HepG2 (cell line): Measurements from ENCODE around the gene RELB. TPM values are rescaled to one million over a fixed set of nuclear protein-coding genes. Genes with fewer than 3 reads are reported as not detected.

Source experiments
- ATAC-seq: fragments of 200-7000 bp; cut with Tn5 transposase; 3 replicates; pipeline ENCODE4 v1.9.1; 2020; ENCODE audit warnings: mild to moderate bottlenecking, moderate library complexity
- BruUV-seq: library from RNA; stranded (reverse); fragments of 400-500 nt; replicated peaks from 2 replicates; lab custom pipeline; 2021; lab: Mats Ljungman, UMichigan
- CTCF ChIA-PET: fragments of 300-600 bp; formaldehyde crosslinking; extraction: SDS; loops from one replicate; lab custom pipeline; 2021; ENCODE audit warnings: low total read pairs, inconsistent platforms, low intra/inter-chr PET ratio; lab: Yijun Ruan, JAX
- POLR2A ChIA-PET: fragments of 350-600 bp; sonication (Branson Sonifier 250); formaldehyde crosslinking; loops from one replicate; lab custom pipeline; 2020; ENCODE audit warnings: antibody characterized with exemption, inconsistent platforms; lab: Yijun Ruan, JAX
- DNase-seq: peaks from one replicate; pipeline ENCODE4 v3.0.0-alpha.2; 2015; ENCODE audit warnings: low spot score
- FAIRE-seq: peaks from 3 replicates; lab custom pipeline; 2011; peaks lifted over from hg19 to GRCh38; lab: Jason Lieb, UNC
- H2AFZ ChIP-seq: one replicate; pipeline ENCODE4 v1.6.1; 2011; ENCODE audit warnings: low read length, inconsistent platforms
- H3K27ac ChIP-seq: fragments of 300-600 bp; 3 replicates; pipeline ENCODE4 v1.8.0; 2011; ENCODE audit warnings: mixed run types, mild to moderate bottlenecking, mixed read lengths, low read length, inconsistent platforms; ENCODE audit not compliant: insufficient read depth; ENCODE audit errors: extremely low read length
- H3K27me3 ChIP-seq, 2 experiments: fragments of 200-600 bp in 1 of 2; 2 replicates in 1 of 2; 3 replicates in 1 of 2; pipeline versions ENCODE4 v1.6.0 to v1.8.0; 2011; ENCODE audit warnings: low read length in 2 of 2, mild to moderate bottlenecking in 2 of 2, moderate library complexity in 2 of 2, inconsistent platforms in 1 of 2; ENCODE audit not compliant: insufficient read depth in 2 of 2, control insufficient read depth in 1 of 2
- H3K36me3 ChIP-seq, 2 experiments: fragments of 200-600 bp in 1 of 2; replicated peaks in 1 of 2; 2 replicates in 1 of 2; 3 replicates in 1 of 2; pipeline versions ENCODE4 v1.5.1 to v1.8.0; 2011; ENCODE audit warnings: low read length in 2 of 2, inconsistent platforms in 1 of 2; ENCODE audit not compliant: insufficient read depth in 2 of 2, control insufficient read depth in 1 of 2
- H3K4me1 ChIP-seq: 2 replicates; pipeline ENCODE4 v1.5.1; 2012; ENCODE audit warnings: low read length, inconsistent platforms; ENCODE audit not compliant: insufficient read depth
- H3K4me2 ChIP-seq: 2 replicates; pipeline ENCODE4 v1.6.0; 2011; ENCODE audit warnings: low read depth, low read length, inconsistent platforms
- H3K4me3 ChIP-seq, 3 experiments: fragments of 200-600 bp in 1 of 3; sonication (generic), shearing (Covaris generic) in 1 of 3; replicated peaks in 1 of 3; 2 replicates each; pipeline ENCODE4 v1.5.1; 2011 to 2016; ENCODE audit warnings: low read length in 3 of 3, inconsistent platforms in 2 of 3, low read depth in 2 of 3, mild to moderate bottlenecking in 2 of 3, control low read depth in 1 of 3, mixed read lengths in 1 of 3; ENCODE audit not compliant: insufficient read depth in 1 of 3
- H3K79me2 ChIP-seq: one replicate; pipeline ENCODE4 v1.6.1; 2011; ENCODE audit warnings: low read length, inconsistent platforms; ENCODE audit not compliant: insufficient read depth
- H3K9ac ChIP-seq: 2 replicates; pipeline ENCODE4 v1.6.0; 2011; ENCODE audit warnings: mild to moderate bottlenecking, low read depth, low read length, inconsistent platforms; ENCODE audit not compliant: insufficient read depth
- H3K9me3 ChIP-seq: 2 replicates; pipeline ENCODE4 v1.5.1; 2012; ENCODE audit warnings: mild to moderate bottlenecking, low read length
- H4K20me1 ChIP-seq: 2 replicates; pipeline ENCODE4 v1.6.0; 2011; ENCODE audit warnings: inconsistent platforms, mild to moderate bottlenecking, low read length, moderate library complexity; ENCODE audit not compliant: insufficient read depth
- AHR ChIP-seq: IDR thresholded peaks from 2 replicates; pipeline ENCODE4 v1.6.1; 2018; ENCODE audit warnings: missing genetic modification reagents, missing compliant biosample characterization
- FOSL2 ChIP-seq: sonication (generic); formaldehyde crosslinking; IDR thresholded peaks from 2 replicates; pipeline ENCODE4 v1.4.0; 2020; ENCODE audit warnings: missing genetic modification reagents
- SOX5 ChIP-seq: IDR thresholded peaks from 2 replicates; pipeline ENCODE4 v1.6.1; 2016; ENCODE audit warnings: borderline replicate concordance
- ZBTB7B ChIP-seq: sonication (generic); formaldehyde crosslinking; IDR thresholded peaks from 2 replicates; pipeline ENCODE4 v1.4.0; 2020; ENCODE audit warnings: missing genetic modification reagents
- ZEB1 ChIP-seq: IDR thresholded peaks from 2 replicates; pipeline ENCODE4 v1.6.1; 2012; ENCODE audit warnings: mild to moderate bottlenecking, low read depth, inconsistent platforms; ENCODE audit not compliant: insufficient replicate concordance
- ZNF235 ChIP-seq: sonication (generic); formaldehyde crosslinking; IDR thresholded peaks from 2 replicates; pipeline ENCODE4 v1.8.1; 2023; ENCODE audit warnings: mild to moderate bottlenecking, missing genetic modification reagents, borderline replicate concordance
- ZNF713 ChIP-seq: sonication (generic); formaldehyde crosslinking; IDR thresholded peaks from 2 replicates; pipeline ENCODE4 v1.4.0; 2020; ENCODE audit warnings: mild to moderate bottlenecking, missing genetic modification reagents
- ZNF720 ChIP-seq: sonication (generic); formaldehyde crosslinking; IDR thresholded peaks from 2 replicates; pipeline ENCODE4 v1.4.0; 2020; ENCODE audit warnings: missing genetic modification reagents
- ZNF790 ChIP-seq: sonication (generic); formaldehyde crosslinking; IDR thresholded peaks from 2 replicates; pipeline ENCODE4 v1.8.0; 2022; ENCODE audit warnings: missing genetic modification reagents, mild to moderate bottlenecking, borderline replicate concordance
- ZSCAN22 ChIP-seq: sonication (generic); formaldehyde crosslinking; IDR thresholded peaks from 2 replicates; pipeline ENCODE4 v1.4.0; 2020; ENCODE audit warnings: mild to moderate bottlenecking, missing genetic modification reagents
- WGBS: methylation state at CpG from one replicate; pipeline ENCODE4 v1.1.6; 2017; ENCODE audit warnings: low lambda C conversion rate; 5-methylcytosine and 5-hydroxymethylcytosine counted together
- in situ Hi-C: cut with HindIII; loops from 2 replicates; pipeline ENCODE4 v1.10.0; 2017; ENCODE audit warnings: low pct_unique_long_range_greater_than_20kb; ENCODE audit not compliant: extremely low pct_ligation_motif_present
- intact Hi-C: fragments of 100-400 bp; cut with micrococcal nuclease; formaldehyde crosslinking; loops from one replicate; pipeline ENCODE4 v1.10.0; 2022; ENCODE audit not compliant: unreplicated experiment
- polyA plus RNA-seq, 8 experiments: library from polyadenylated mRNA; depleted of rRNA in 3 of 8; stranded (reverse) in 7 of 8; unstranded in 1 of 8; fragments of >200 nt; fragmentation: Illumina TruSeq in 4 of 8; extraction: Trizol in 4 of 8; gene quantifications; 2 replicates each; pipeline versions ENCODE4 v1.2.1 to v1.2.3, GENCODE V29; 2011 to 2016; ENCODE audit warnings: low read depth in 4 of 8, missing spikeins in 1 of 8, mixed read lengths in 1 of 8; ENCODE audit not compliant: insufficient read depth in 1 of 8
- total RNA-seq, 5 experiments: library from RNA; depleted of rRNA; stranded (reverse); fragments of >200 nt; fragmentation: Illumina TruSeq; extraction: Trizol; gene quantifications; 2 replicates each; pipeline ENCODE4 v1.2.3, GENCODE V29; 2016; ENCODE audit warnings: low read depth in 1 of 5
- TF ChIP-seq, protein P1 (sequence below): IDR thresholded peaks from 2 replicates; pipeline ENCODE4 v1.6.1; 2016; ENCODE audit warnings: missing biosample characterization, missing genetic modification reagents, low read depth
- TF ChIP-seq, protein P2 (sequence below): sonication (generic); formaldehyde crosslinking; IDR thresholded peaks from 2 replicates; pipeline ENCODE4 v1.5.0; 2020; ENCODE audit warnings: missing genetic modification reagents

RELB gene
- total and polyA plus RNA-seq, 2 of the 13 experiments (the other 11 are each of a cell fraction or from before 2014, with no cell fraction given): 1.9 to 3.5 TPM

DNA sequence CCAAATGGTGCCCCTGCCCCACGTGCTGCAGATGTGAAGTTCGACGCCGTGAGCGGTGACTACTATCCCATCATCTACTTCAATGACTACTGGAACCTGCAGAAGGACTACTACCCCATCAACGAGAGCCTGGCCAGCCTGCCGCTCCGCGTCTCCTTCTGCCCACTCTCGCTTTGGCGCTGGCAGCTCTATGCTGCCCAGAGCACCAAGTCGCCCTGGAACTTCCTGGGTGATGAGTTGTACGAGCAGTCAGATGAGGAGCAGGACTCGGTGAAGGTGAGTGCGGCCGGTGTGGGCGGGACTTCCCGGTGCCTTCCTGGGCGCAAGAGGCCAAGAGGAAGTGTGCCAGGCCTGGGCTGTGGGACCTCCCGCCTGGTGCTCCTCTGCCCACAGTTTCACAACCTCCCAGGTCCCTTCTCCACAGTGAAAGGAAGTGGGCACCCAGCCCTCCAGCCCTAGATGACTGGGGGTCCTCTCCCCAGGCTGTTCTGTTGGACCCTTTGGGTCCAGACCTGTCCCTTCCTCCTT, 14.1 kb upstream of the RELB start:
- intact Hi-C loops: no loop called here
- no peak for FAIRE-seq
- in situ Hi-C loops: no loop called here
- no peak overlapping the region for H3K9ac ChIP-seq
- H3K4me1 ChIP-seq: no peaks in the 10 kb centered on the region
- H3K4me3 ChIP-seq: no peak overlapping the region
- CTCF ChIA-PET: no interaction called here
- no peak for ATAC-seq
- DNase-seq: no peak
- no peaks in the 10 kb centered on the region for H3K27me3 ChIP-seq
- BruUV-seq: no TSS peak
- no peaks in the 10 kb centered on the region for H3K79me2 ChIP-seq
- H3K4me2 ChIP-seq: no peak overlapping the region
- peaks cover 15 to 66% of the 10 kb centered on the region in 2 experiments; a peak in 4 of 5 replicates for H3K36me3 ChIP-seq
- TF ChIP-seq SOX5 (CRISPR knock-in tag): no peak
- no peak for TF ChIP-seq ZNF720 (CRISPR knock-in tag)
- TF ChIP-seq, protein P1, sequence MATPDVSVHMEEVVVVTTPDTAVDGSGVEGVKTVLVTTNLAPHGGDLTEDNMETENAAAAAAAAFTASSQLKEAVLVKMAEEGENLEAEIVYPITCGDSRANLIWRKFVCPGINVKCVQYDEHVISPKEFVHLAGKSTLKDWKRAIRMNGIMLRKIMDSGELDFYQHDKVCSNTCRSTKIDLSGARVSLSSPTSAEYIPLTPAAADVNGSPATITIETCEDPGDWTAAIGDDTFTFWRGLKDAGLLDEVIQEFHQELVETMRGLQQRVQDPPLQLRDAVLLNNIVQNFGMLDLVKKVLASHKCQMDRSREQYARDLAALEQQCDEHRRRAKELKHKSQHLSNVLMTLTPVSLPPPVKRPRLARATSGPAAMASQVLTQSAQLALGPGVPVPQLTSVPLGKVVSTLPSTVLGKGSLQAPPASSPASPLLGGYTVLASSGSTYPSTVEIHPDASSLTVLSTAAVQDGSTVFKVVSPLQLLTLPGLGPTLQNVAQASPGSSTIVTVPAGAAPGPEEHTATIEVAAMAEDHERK (CRISPR knock-in tag): no peak
- no peak for TF ChIP-seq ZNF235 (CRISPR knock-in tag)
- TF ChIP-seq FOSL2: no peak
- no peak for TF ChIP-seq ZBTB7B (CRISPR knock-in tag)
- TF ChIP-seq ZNF790 (CRISPR knock-in tag): no peak
- no peak for TF ChIP-seq ZSCAN22 (CRISPR knock-in tag)
- TF ChIP-seq ZNF713 (CRISPR knock-in tag): no peak
- TF ChIP-seq, protein P2, sequence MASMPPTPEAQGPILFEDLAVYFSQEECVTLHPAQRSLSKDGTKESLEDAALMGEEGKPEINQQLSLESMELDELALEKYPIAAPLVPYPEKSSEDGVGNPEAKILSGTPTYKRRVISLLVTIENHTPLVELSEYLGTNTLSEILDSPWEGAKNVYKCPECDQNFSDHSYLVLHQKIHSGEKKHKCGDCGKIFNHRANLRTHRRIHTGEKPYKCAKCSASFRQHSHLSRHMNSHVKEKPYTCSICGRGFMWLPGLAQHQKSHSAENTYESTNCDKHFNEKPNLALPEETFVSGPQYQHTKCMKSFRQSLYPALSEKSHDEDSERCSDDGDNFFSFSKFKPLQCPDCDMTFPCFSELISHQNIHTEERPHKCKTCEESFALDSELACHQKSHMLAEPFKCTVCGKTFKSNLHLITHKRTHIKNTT (CRISPR knock-in tag): no peak
- TF ChIP-seq AHR (CRISPR knock-in tag): no peak
- TF ChIP-seq ZEB1: no peak
- TF ChIP-seq, all 625 proteins: peak for 0
- H2AFZ ChIP-seq: no peak overlapping the region
- no peaks in the 10 kb centered on the region for H4K20me1 ChIP-seq
- no peak overlapping the region for H3K27ac ChIP-seq
- no peaks in the 10 kb centered on the region for H3K9me3 ChIP-seq
- 98% methylated on average over 20 of the region's 20 CpGs for WGBS
- POLR2A ChIA-PET: no interaction called here
